ENCODE measurements around the gene SLC27A2. TPM values are rescaled to one million over a fixed set of nuclear protein-coding genes. Genes with fewer than 3 reads are reported as not detected.

The SLC27A2 gene
- total RNA-seq, 1 donor from 2014 or later: not detected

GRCh38 chr15:50180582-50180981, 1.4 kb upstream of the SLC27A2 start:
- DNase-seq (ENCODE audit: extremely low spot score, unreplicated experiment): no peak
- H3K27ac Mint-ChIP-seq (ENCODE audit: unreplicated experiment): no peak overlapping the region
- H3K4me1 Mint-ChIP-seq (ENCODE audit: unreplicated experiment): peaks cover 9% of the 10 kb centered on the region
- H3K9me3 Mint-ChIP-seq (ENCODE audit: unreplicated experiment): no peaks in the 10 kb centered on the region
- H3K36me3 Mint-ChIP-seq (ENCODE audit: unreplicated experiment): no peaks in the 10 kb centered on the region
- no peak for TF ChIP-seq CTCF (IDR thresholded peaks at IDR 0.05)
- H3K4me3 Mint-ChIP-seq (ENCODE audit: unreplicated experiment): no peak overlapping the region
- peaks cover 73% of the 10 kb centered on the region for H3K27me3 Mint-ChIP-seq (ENCODE audit: unreplicated experiment)

- Mint-ChIP-seq H3K27me3 (ENCODE audit: unreplicated experiment) (peaks cover 72% of the 10 kb centered on the region), H3K4me3 (ENCODE audit: unreplicated experiment) (peak overlapping the region; percentile 33), H3K36me3 (ENCODE audit: unreplicated experiment) (no peaks in the 10 kb centered on the region), H3K4me1 (ENCODE audit: unreplicated experiment) (peaks cover 9% of the 10 kb centered on the region), H3K9me3 (ENCODE audit: unreplicated experiment) (no peaks in the 10 kb centered on the region), H3K27ac (ENCODE audit: unreplicated experiment) (no peak overlapping the region)
- no peak for DNase-seq (ENCODE audit: extremely low spot score, unreplicated experiment)
- no peak for TF ChIP-seq CTCF (IDR thresholded peaks at IDR 0.05)
Observed at GRCh38 chr15:50181201-50181968, 611 bp upstream of the SLC27A2 start.

GRCh38 chr15:50182219-50183013, 420 bp downstream of the SLC27A2 start:
- DNase-seq (ENCODE audit: extremely low spot score, unreplicated experiment): no peak
- no peaks in the 10 kb centered on the region for H3K9me3 Mint-ChIP-seq (ENCODE audit: unreplicated experiment)
- no peak for TF ChIP-seq CTCF (IDR thresholded peaks at IDR 0.05)
- H3K27me3 Mint-ChIP-seq (ENCODE audit: unreplicated experiment): peaks cover 64% of the 10 kb centered on the region
- peaks cover 9% of the 10 kb centered on the region for H3K4me1 Mint-ChIP-seq (ENCODE audit: unreplicated experiment)
- no peak overlapping the region for H3K27ac Mint-ChIP-seq (ENCODE audit: unreplicated experiment)
- no peaks in the 10 kb centered on the region for H3K36me3 Mint-ChIP-seq (ENCODE audit: unreplicated experiment)
- peak overlapping the region; percentile 76 for H3K4me3 Mint-ChIP-seq (ENCODE audit: unreplicated experiment)

GRCh38 chr15:50183112-50183794, 1.3 kb downstream of the SLC27A2 start:
- Mint-ChIP-seq H3K9me3 (ENCODE audit: unreplicated experiment) (no peaks in the 10 kb centered on the region), H3K36me3 (ENCODE audit: unreplicated experiment) (no peaks in the 10 kb centered on the region), H3K27ac (ENCODE audit: unreplicated experiment) (no peak overlapping the region), H3K27me3 (ENCODE audit: unreplicated experiment) (peaks cover 63% of the 10 kb centered on the region), H3K4me3 (ENCODE audit: unreplicated experiment) (peak overlapping the region; percentile 76), H3K4me1 (ENCODE audit: unreplicated experiment) (peaks cover 9% of the 10 kb centered on the region)
- TF ChIP-seq CTCF (IDR thresholded peaks at IDR 0.05): no peak
- DNase-seq (ENCODE audit: extremely low spot score, unreplicated experiment): no peak

All from osteocyte (in vitro differentiated cells).